Myometrial cell (primary cell): Measurements from ENCODE around the gene PDE8A. TPM values are rescaled to one million over a fixed set of nuclear protein-coding genes. Genes with fewer than 3 reads are reported as not detected.

Source experiments
- total RNA-seq: library from RNA; depleted of rRNA; stranded (reverse); fragments of >200 nt; gene quantifications from 2 replicates; pipeline ENCODE4 v1.2.3, GENCODE V29; 2015

PDE8A gene
- total RNA-seq: 15.3 and 15.6 TPM in 2 replicates

GRCh38 chr15:84981711-84982300, at the start of gene PDE8A:
Gene PDE8A (plus strand): TSS chr15:84981856. CDS start chr15:84982163, 307 bp downstream.

Other genes starting within 250 kb of the PDE8A start
- gene ZNF592, start 233.3 kb upstream of the PDE8A start, total RNA-seq: 4.6 and 6.3 TPM in 2 replicates
- gene ALPK3, start 164.5 kb upstream of the PDE8A start, total RNA-seq: under 0.01 and 0.29 TPM in 2 replicates
- not detected in 2 replicates for gene SLC28A1, start 97.2 kb upstream of the PDE8A start, total RNA-seq